ENCODE data around the gene B4GALNT3. TPM values are rescaled to one million over a fixed set of nuclear protein-coding genes. Genes with fewer than 3 reads are reported as not detected.

Gene B4GALNT3
- total RNA-seq, 2 experiments from 2014 or later: 3.4 to 5.4 TPM

GRCh38 chr12:527729-528128 is 68.0 kb downstream of the B4GALNT3 start:
- no peaks in the 10 kb centered on the region for H3K9me3 ChIP-seq (ENCODE audit: low read length)
- no peaks in the 10 kb centered on the region for H4K20me1 ChIP-seq (ENCODE audit: insufficient read depth, low read length)
- intact Hi-C loops (cut with micrococcal nuclease; ENCODE audit: unreplicated experiment): no loop called here
- no peak for DNase-seq (ENCODE audit: low spot score)
- H3K79me2 ChIP-seq (ENCODE audit: insufficient read depth, low read depth, low read length): no peaks in the 10 kb centered on the region
- ChIA-PET POLR2A (no interaction called here), CTCF (ENCODE audit: unreplicated experiment) (interaction anchor here (0.5 kb wide), 1 partner anchor 18 kb away, joined by 3 read pairs; no protein-coding TSS in a partner anchor)
- no peak overlapping the region for H3K4me2 ChIP-seq (ENCODE audit: low read length)
- no peaks in the 10 kb centered on the region for H3K9me2 ChIP-seq (ENCODE audit: insufficient read depth, low read length)
- no peak overlapping the region for H2AFZ ChIP-seq (ENCODE audit: low read length)
- no peak overlapping the region for H3K27ac ChIP-seq (ENCODE audit: low read depth, low read length, poor library complexity, severe bottlenecking)
- TF ChIP-seq CTCF (conservative IDR thresholded peaks at IDR 0.05; ENCODE audit: low read length) (no peak), EZH2phosphoT487 (IDR thresholded peaks at IDR 0.05; ENCODE audit: borderline replicate concordance, low read depth, low read length) (no peak)
- no TSS peak for BruUV-seq (replicated peaks)
- peaks cover 3% of the 10 kb centered on the region for H3K4me1 ChIP-seq (ENCODE audit: insufficient read depth, low read length, poor library complexity, severe bottlenecking)
- H3K4me3 ChIP-seq (ENCODE audit: low read depth, low read length, poor library complexity, severe bottlenecking): no peak overlapping the region
- no peaks in the 10 kb centered on the region for H3K36me3 ChIP-seq (ENCODE audit: insufficient read depth, low read length)

DNA sequence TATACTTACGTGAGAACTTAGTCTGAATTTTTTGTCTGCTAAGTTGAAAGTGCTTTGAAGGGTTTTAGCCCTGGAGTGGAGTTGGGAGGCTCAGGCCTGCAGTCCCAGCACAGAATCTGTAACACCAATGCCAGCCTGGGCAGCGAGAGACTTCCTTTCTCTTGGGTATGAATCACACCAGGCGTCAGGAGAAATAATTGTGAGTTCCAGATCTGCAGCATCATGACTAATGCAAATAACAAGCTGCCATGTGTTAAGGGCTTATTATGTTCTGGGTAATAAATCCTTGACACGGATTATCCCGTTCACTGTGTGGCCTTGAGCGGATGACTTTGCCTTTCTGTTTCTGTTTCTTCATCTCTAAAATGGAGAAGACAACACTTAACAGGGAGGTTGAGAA is 70.6 kb downstream of the B4GALNT3 start:
- intact Hi-C loops (cut with micrococcal nuclease; ENCODE audit: unreplicated experiment): no loop called here
- ChIA-PET POLR2A (interaction anchor here (0.6 kb wide), 1 partner anchor 10 kb away, joined by 3 read pairs; no protein-coding TSS in a partner anchor), CTCF (ENCODE audit: unreplicated experiment) (no interaction called here)
- TF ChIP-seq CTCF (conservative IDR thresholded peaks at IDR 0.05; ENCODE audit: low read length): no peak
- TF ChIP-seq EZH2phosphoT487 (IDR thresholded peaks at IDR 0.05; ENCODE audit: borderline replicate concordance, low read depth, low read length): no peak
- H3K79me2 ChIP-seq (ENCODE audit: insufficient read depth, low read depth, low read length): no peaks in the 10 kb centered on the region
- no peak for DNase-seq (ENCODE audit: low spot score)
- no peak overlapping the region for H3K27ac ChIP-seq (ENCODE audit: low read depth, low read length, poor library complexity, severe bottlenecking)
- H3K4me1 ChIP-seq (ENCODE audit: insufficient read depth, low read length, poor library complexity, severe bottlenecking): peaks cover 3% of the 10 kb centered on the region
- H3K4me2 ChIP-seq (ENCODE audit: low read length): no peak overlapping the region
- no peaks in the 10 kb centered on the region for H3K9me3 ChIP-seq (ENCODE audit: low read length)
- H3K4me3 ChIP-seq (ENCODE audit: low read depth, low read length, poor library complexity, severe bottlenecking): no peak overlapping the region
- no peaks in the 10 kb centered on the region for H3K36me3 ChIP-seq (ENCODE audit: insufficient read depth, low read length)
- H2AFZ ChIP-seq (ENCODE audit: low read length): no peak overlapping the region
- BruUV-seq (replicated peaks): no TSS peak
- no peaks in the 10 kb centered on the region for H3K9me2 ChIP-seq (ENCODE audit: insufficient read depth, low read length)
- no peaks in the 10 kb centered on the region for H4K20me1 ChIP-seq (ENCODE audit: insufficient read depth, low read length)

DNA sequence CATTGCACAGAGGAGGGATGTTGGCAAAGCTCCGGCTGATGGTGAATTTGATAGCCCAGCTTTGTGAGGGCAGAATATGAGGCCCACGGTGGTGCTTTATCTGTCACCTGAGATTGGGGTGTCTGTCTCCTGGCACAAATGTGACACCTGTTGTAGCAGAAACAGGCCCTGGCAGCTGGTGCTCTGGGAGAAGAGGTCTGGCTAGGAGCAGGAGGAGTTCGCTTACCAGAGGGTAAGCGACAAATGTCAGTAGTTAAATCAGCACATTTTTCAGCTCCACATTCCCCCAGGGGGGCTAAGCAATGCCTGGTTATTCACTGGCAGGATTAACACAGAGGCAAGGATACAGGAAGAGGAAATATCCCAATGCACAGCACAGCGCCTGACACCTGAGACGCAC is 71.1 kb downstream of the B4GALNT3 start:
- intact Hi-C loops (cut with micrococcal nuclease; ENCODE audit: unreplicated experiment): no loop called here
- no TSS peak for BruUV-seq (replicated peaks)
- H2AFZ ChIP-seq (ENCODE audit: low read length): no peak overlapping the region
- H3K4me3 ChIP-seq (ENCODE audit: low read depth, low read length, poor library complexity, severe bottlenecking): no peak overlapping the region
- TF ChIP-seq EZH2phosphoT487 (IDR thresholded peaks at IDR 0.05; ENCODE audit: borderline replicate concordance, low read depth, low read length) (no peak), CTCF (conservative IDR thresholded peaks at IDR 0.05; ENCODE audit: low read length) (no peak)
- H3K9me3 ChIP-seq (ENCODE audit: low read length): no peaks in the 10 kb centered on the region
- no peaks in the 10 kb centered on the region for H3K79me2 ChIP-seq (ENCODE audit: insufficient read depth, low read depth, low read length)
- POLR2A ChIA-PET: interaction anchor here (0.6 kb wide), 1 partner anchor 10 kb away, joined by 3 read pairs; no protein-coding TSS in a partner anchor
- no peak overlapping the region for H3K4me2 ChIP-seq (ENCODE audit: low read length)
- H3K4me1 ChIP-seq (ENCODE audit: insufficient read depth, low read length, poor library complexity, severe bottlenecking): peaks cover 3% of the 10 kb centered on the region
- no peak for DNase-seq (ENCODE audit: low spot score)
- CTCF ChIA-PET (ENCODE audit: unreplicated experiment): no interaction called here
- no peaks in the 10 kb centered on the region for H3K36me3 ChIP-seq (ENCODE audit: insufficient read depth, low read length)
- no peaks in the 10 kb centered on the region for H4K20me1 ChIP-seq (ENCODE audit: insufficient read depth, low read length)
- H3K27ac ChIP-seq (ENCODE audit: low read depth, low read length, poor library complexity, severe bottlenecking): no peak overlapping the region
- H3K9me2 ChIP-seq (ENCODE audit: insufficient read depth, low read length): no peaks in the 10 kb centered on the region

Data from OCI-LY7 (cell line).